Measurements from ENCODE around the gene ADCY4. TPM values are rescaled to one million over a fixed set of nuclear protein-coding genes. Genes with fewer than 3 reads are reported as not detected.

Gene ADCY4
- total and polyA plus RNA-seq, 4 donors = 22.6 to 42.8 (median 36.0) TPM

- Histone ChIP-seq H3K4me1 (ENCODE audit: control insufficient read depth in 5 of 5, insufficient read depth in 5 of 5, low read length in 5 of 5) (peaks cover 0 to 5% (median 0%) of the 10 kb centered on the region in 5 donors), H3K36me3 (ENCODE audit: control insufficient read depth in 4 of 4, insufficient read depth in 4 of 4, low read length in 4 of 4) (no peaks in the 10 kb centered on the region), H3K27ac (ENCODE audit: low read depth in 1 of 2, low read length in 1 of 2) (no peak overlapping the region), H3K4me3 (no peak overlapping the region), H3K27me3 (ENCODE audit: control insufficient read depth in 3 of 3, insufficient read depth in 3 of 3, low read length in 2 of 3) (no peaks in the 10 kb centered on the region), H3K9ac (ENCODE audit: insufficient read depth in 1 of 2, low read length in 2 of 2) (no peak overlapping the region), H3K9me3 (ENCODE audit: control insufficient read depth in 4 of 4, insufficient read depth in 3 of 4, low read length in 3 of 4) (no peaks in the 10 kb centered on the region)
- no peak for TF ChIP-seq CTCF (IDR thresholded peaks at IDR 0.05; ENCODE audit: control extremely low read depth, extremely low read depth)
- no peak for ATAC-seq (ENCODE audit: insufficient read depth, low FRiP score)
- 94% methylated on average over 5 of the region's 5 CpGs for WGBS, 2 donors
- DNase-seq = no peak
These were observed 50.9 kb downstream of the ADCY4 start for GRCh38 chr14:24283796-24284460.

- 75 to 81% methylated on average over 3 of the region's 3 CpGs for WGBS, 2 donors
- ATAC-seq (ENCODE audit: insufficient read depth, low FRiP score) (no peak), DNase-seq (no peak)
These were observed 52.1 kb downstream of the ADCY4 start for GRCh38 chr14:24282736-24283135.

GRCh38 chr14:24281636-24282035, 53.2 kb downstream of the ADCY4 start:
- H3K9ac ChIP-seq (ENCODE audit: insufficient read depth in 1 of 2, low read length in 2 of 2) = no peak overlapping the region
- H3K4me1 ChIP-seq (ENCODE audit: control insufficient read depth in 5 of 5, insufficient read depth in 5 of 5, low read length in 5 of 5) = peaks cover 0 to 5% (median 0%) of the 10 kb centered on the region in 5 donors
- DNase-seq (no peak), ATAC-seq (ENCODE audit: insufficient read depth, low FRiP score) (no peak)
- H3K4me3 ChIP-seq = no peak overlapping the region
- no peak for TF ChIP-seq CTCF (IDR thresholded peaks at IDR 0.05; ENCODE audit: control extremely low read depth, extremely low read depth)
- WGBS, 2 donors = 71 to 83% methylated on average over 7 of the region's 7 CpGs
- H3K36me3 ChIP-seq (ENCODE audit: control insufficient read depth in 4 of 4, insufficient read depth in 4 of 4, low read length in 4 of 4) = no peaks in the 10 kb centered on the region
- H3K9me3 ChIP-seq (ENCODE audit: control insufficient read depth in 4 of 4, insufficient read depth in 3 of 4, low read length in 3 of 4) = no peaks in the 10 kb centered on the region
- no peaks in the 10 kb centered on the region for H3K27me3 ChIP-seq (ENCODE audit: control insufficient read depth in 3 of 3, insufficient read depth in 3 of 3, low read length in 2 of 3)
- no peak overlapping the region for H3K27ac ChIP-seq (ENCODE audit: low read depth in 1 of 2, low read length in 1 of 2)

More at GRCh38 chr14:24282736-24283135, 52.1 kb downstream of the ADCY4 start:
- H3K4me3 ChIP-seq = no peak overlapping the region
- H3K9ac ChIP-seq (ENCODE audit: insufficient read depth in 1 of 2, low read length in 2 of 2) = no peak overlapping the region
- TF ChIP-seq CTCF (IDR thresholded peaks at IDR 0.05; ENCODE audit: control extremely low read depth, extremely low read depth) = no peak
- no peaks in the 10 kb centered on the region for H3K27me3 ChIP-seq (ENCODE audit: control insufficient read depth in 3 of 3, insufficient read depth in 3 of 3, low read length in 2 of 3)
- no peaks in the 10 kb centered on the region for H3K36me3 ChIP-seq (ENCODE audit: control insufficient read depth in 4 of 4, insufficient read depth in 4 of 4, low read length in 4 of 4)
- H3K9me3 ChIP-seq (ENCODE audit: control insufficient read depth in 4 of 4, insufficient read depth in 3 of 4, low read length in 3 of 4) = no peaks in the 10 kb centered on the region
- peaks cover 0 to 5% (median 0%) of the 10 kb centered on the region in 5 donors for H3K4me1 ChIP-seq (ENCODE audit: control insufficient read depth in 5 of 5, insufficient read depth in 5 of 5, low read length in 5 of 5)
- peak overlapping the region in 1 of 2 donors; percentile 22 for H3K27ac ChIP-seq (ENCODE audit: low read depth in 1 of 2, low read length in 1 of 2)
